HG02884 (cell line): Measurements from ENCODE around the gene CREB3L1.

ENCODE experiments used
- ATAC-seq: cut with Tn5 transposase; IDR thresholded peaks from one replicate; pipeline ENCODE4 v1.9.1; 2021; ENCODE audit warnings: mild to moderate bottlenecking, moderate library complexity; ENCODE audit not compliant: unreplicated experiment

CREB3L1 gene

GRCh38 chr11:46277622-46278386 is at the start of gene CREB3L1:
Gene CREB3L1 (plus strand): TSS chr11:46277662. CDS start chr11:46278112, 450 bp downstream.
- ATAC-seq: no peak

- no peak for ATAC-seq
These were observed 48.2 kb upstream of the CREB3L1 start for GRCh38 chr11:46229230-46229629.

- ATAC-seq: no peak
These were observed 43.2 kb upstream of the CREB3L1 start for GRCh38 chr11:46234311-46234710.

GRCh38 chr11:46235777-46236688 is 41.4 kb upstream of the CREB3L1 start:
- ATAC-seq: no peak

- ATAC-seq: no peak
These were observed 40.6 kb upstream of the CREB3L1 start for GRCh38 chr11:46236918-46237247.

- ATAC-seq: no peak
These were observed 40.0 kb upstream of the CREB3L1 start for GRCh38 chr11:46237248-46238077.

- no peak for ATAC-seq
These were observed 39.1 kb upstream of the CREB3L1 start for GRCh38 chr11:46238078-46238966.

GRCh38 chr11:46238967-46239800 is 38.3 kb upstream of the CREB3L1 start:
- ATAC-seq: peak; percentile 64

GRCh38 chr11:46239801-46240061 is 37.7 kb upstream of the CREB3L1 start:
- ATAC-seq: no peak

GRCh38 chr11:46240371-46240770 is 37.1 kb upstream of the CREB3L1 start:
- no peak for ATAC-seq

GRCh38 chr11:46240861-46241260 is 36.6 kb upstream of the CREB3L1 start:
- no peak for ATAC-seq

GRCh38 chr11:46242041-46242951 is 35.2 kb upstream of the CREB3L1 start:
- ATAC-seq: no peak

- peak; percentile 63 for ATAC-seq
These were observed 34.3 kb upstream of the CREB3L1 start for GRCh38 chr11:46242952-46243795.

GRCh38 chr11:46243796-46244109 is 33.7 kb upstream of the CREB3L1 start:
- ATAC-seq: no peak

GRCh38 chr11:46246521-46246920 is 30.9 kb upstream of the CREB3L1 start:
- ATAC-seq: no peak

GRCh38 chr11:46247090-46247489 is 30.4 kb upstream of the CREB3L1 start:
- no peak for ATAC-seq

- no peak for ATAC-seq
These were observed 29.8 kb upstream of the CREB3L1 start for GRCh38 chr11:46247659-46248058.
